ENCODE data around the gene GKN1.
A peak's percentile ranks its signal among the peaks of the same experiment; 100 is the strongest.

The GKN1 gene

DNA sequence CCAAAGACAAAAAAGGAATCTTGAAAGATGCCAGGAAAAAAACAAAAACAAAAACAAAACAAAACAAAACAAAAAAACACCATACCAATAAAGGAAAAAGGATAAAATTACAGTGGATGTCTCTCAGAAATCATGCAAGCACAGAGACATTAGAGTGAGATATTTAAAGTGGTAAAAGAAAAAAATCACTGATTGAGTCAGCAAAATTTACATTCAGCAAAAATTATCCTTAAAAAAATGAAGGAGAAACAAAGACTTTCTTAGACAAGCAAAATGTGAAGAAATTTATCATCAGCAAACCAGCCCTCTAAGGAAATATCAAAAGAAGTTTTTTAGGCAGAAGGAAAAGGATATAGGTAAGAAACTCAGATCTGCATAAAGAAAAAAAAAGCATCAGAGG lies 10.2 kb upstream of the GKN1 start:
- TF ChIP-seq, protein P1, sequence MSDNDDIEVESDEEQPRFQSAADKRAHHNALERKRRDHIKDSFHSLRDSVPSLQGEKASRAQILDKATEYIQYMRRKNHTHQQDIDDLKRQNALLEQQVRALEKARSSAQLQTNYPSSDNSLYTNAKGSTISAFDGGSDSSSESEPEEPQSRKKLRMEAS (IDR thresholded peaks at IDR 0.05), result no peak
- no peak for TF ChIP-seq EGR1 (IDR thresholded peaks at IDR 0.05)
- TF ChIP-seq CREB1 (IDR thresholded peaks at IDR 0.05; ENCODE audit: low read depth), result no peak
- no peak for TF ChIP-seq TAF1 (IDR thresholded peaks at IDR 0.05; ENCODE audit: low read depth)
- TF ChIP-seq FOXM1 (IDR thresholded peaks at IDR 0.05; ENCODE audit: borderline replicate concordance, low read depth), result no peak
- TF ChIP-seq CEBPB (IDR thresholded peaks at IDR 0.05), result no peak
- TF ChIP-seq YY1 (IDR thresholded peaks at IDR 0.05; ENCODE audit: low read depth), result no peak
- TF ChIP-seq TCF12 (IDR thresholded peaks at IDR 0.05; ENCODE audit: low read depth), result no peak

DNA sequence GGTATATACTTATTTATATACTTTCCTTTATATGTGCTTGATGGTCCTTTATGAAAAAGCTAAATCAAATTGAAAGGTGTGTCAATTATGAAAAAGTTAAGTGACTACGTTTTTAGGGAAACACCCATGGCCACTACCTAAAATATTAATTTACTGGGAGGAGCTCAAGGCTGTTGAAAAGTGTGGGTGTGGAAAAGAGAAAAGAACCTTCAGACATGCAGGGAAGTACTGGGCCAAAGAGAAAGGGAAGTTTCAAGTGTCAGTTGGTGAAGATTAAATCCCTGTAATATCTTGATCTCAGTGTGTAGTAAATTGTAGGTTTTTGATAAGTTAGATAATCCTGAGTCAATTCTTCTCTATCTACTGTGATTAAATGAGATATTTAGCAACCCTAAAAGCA lies 6.2 kb upstream of the GKN1 start:
- TF ChIP-seq RAD21 (IDR thresholded peaks at IDR 0.05; ENCODE audit: low read depth), result no peak
- no peak for TF ChIP-seq CREB1 (IDR thresholded peaks at IDR 0.05; ENCODE audit: low read depth)
- TF ChIP-seq FOXM1 (IDR thresholded peaks at IDR 0.05; ENCODE audit: borderline replicate concordance, low read depth), result no peak
- no peak for TF ChIP-seq YY1 (IDR thresholded peaks at IDR 0.05; ENCODE audit: low read depth)
- no peak for TF ChIP-seq ZBTB7A (IDR thresholded peaks at IDR 0.05; ENCODE audit: low read depth)
- TF ChIP-seq CEBPB (IDR thresholded peaks at IDR 0.05), result no peak
- TF ChIP-seq, protein P2, sequence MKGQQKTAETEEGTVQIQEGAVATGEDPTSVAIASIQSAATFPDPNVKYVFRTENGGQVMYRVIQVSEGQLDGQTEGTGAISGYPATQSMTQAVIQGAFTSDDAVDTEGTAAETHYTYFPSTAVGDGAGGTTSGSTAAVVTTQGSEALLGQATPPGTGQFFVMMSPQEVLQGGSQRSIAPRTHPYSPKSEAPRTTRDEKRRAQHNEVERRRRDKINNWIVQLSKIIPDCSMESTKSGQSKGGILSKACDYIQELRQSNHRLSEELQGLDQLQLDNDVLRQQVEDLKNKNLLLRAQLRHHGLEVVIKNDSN (IDR thresholded peaks at IDR 0.05), result no peak
- TF ChIP-seq, protein P1 (IDR thresholded peaks at IDR 0.05), result no peak
- TF ChIP-seq TAF1 (IDR thresholded peaks at IDR 0.05; ENCODE audit: low read depth), result no peak
- no peak for TF ChIP-seq EGR1 (IDR thresholded peaks at IDR 0.05)

DNA sequence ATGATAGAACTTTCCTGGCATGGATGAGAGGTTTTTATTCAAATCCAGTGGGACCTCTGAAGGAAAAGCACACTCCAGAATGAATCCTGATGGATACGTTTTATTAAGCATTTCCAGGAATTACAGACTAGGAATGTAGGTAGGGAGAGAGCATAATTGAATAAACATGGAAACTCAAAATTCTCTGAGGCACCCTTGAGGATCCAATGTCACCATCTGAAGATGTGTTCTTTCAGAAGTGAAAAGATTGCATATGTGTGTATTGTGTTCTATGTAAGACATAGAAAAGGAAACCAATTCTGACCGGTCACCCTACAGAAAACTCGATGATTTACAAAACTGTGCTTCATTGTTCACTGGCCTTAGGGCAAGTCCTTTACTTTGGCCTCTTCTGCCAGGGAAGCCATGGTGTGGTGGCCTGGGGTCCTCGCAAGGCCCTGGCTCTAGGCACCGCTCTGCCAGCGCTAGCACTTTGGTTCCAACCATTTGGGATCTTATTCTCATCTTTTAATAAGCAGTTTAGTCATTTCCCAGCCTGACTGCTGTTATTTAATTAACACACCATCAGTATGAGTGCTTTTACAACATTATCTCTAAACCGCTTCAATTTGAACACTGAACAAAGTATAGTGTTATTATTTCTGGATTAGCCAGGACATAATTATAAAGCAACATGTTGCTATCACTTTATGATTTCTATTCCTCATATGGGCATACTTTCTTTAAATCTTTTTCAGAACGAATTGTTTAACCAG lies 4.5 kb upstream of the GKN1 start:
- TF ChIP-seq TAF1 (IDR thresholded peaks at IDR 0.05; ENCODE audit: low read depth), result no peak
- no peak for TF ChIP-seq CREB1 (IDR thresholded peaks at IDR 0.05; ENCODE audit: low read depth)
- no peak for TF ChIP-seq ZBTB7A (IDR thresholded peaks at IDR 0.05; ENCODE audit: low read depth)
- TF ChIP-seq, protein P2 (IDR thresholded peaks at IDR 0.05), result no peak
- TF ChIP-seq, protein P3, sequence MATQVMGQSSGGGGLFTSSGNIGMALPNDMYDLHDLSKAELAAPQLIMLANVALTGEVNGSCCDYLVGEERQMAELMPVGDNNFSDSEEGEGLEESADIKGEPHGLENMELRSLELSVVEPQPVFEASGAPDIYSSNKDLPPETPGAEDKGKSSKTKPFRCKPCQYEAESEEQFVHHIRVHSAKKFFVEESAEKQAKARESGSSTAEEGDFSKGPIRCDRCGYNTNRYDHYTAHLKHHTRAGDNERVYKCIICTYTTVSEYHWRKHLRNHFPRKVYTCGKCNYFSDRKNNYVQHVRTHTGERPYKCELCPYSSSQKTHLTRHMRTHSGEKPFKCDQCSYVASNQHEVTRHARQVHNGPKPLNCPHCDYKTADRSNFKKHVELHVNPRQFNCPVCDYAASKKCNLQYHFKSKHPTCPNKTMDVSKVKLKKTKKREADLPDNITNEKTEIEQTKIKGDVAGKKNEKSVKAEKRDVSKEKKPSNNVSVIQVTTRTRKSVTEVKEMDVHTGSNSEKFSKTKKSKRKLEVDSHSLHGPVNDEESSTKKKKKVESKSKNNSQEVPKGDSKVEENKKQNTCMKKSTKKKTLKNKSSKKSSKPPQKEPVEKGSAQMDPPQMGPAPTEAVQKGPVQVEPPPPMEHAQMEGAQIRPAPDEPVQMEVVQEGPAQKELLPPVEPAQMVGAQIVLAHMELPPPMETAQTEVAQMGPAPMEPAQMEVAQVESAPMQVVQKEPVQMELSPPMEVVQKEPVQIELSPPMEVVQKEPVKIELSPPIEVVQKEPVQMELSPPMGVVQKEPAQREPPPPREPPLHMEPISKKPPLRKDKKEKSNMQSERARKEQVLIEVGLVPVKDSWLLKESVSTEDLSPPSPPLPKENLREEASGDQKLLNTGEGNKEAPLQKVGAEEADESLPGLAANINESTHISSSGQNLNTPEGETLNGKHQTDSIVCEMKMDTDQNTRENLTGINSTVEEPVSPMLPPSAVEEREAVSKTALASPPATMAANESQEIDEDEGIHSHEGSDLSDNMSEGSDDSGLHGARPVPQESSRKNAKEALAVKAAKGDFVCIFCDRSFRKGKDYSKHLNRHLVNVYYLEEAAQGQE (IDR thresholded peaks at IDR 0.05; ENCODE audit: low read depth), result no peak
- TF ChIP-seq RAD21 (IDR thresholded peaks at IDR 0.05; ENCODE audit: low read depth), result no peak
- no peak for TF ChIP-seq TCF12 (IDR thresholded peaks at IDR 0.05; ENCODE audit: low read depth)
- TF ChIP-seq, protein P1 (IDR thresholded peaks at IDR 0.05), result no peak
- no peak for TF ChIP-seq EP300 (IDR thresholded peaks at IDR 0.05; ENCODE audit: borderline replicate concordance)
- no peak for TF ChIP-seq TEAD4 (IDR thresholded peaks at IDR 0.05)
- no peak for TF ChIP-seq CEBPB (IDR thresholded peaks at IDR 0.05)
- no peak for TF ChIP-seq FOXM1 (IDR thresholded peaks at IDR 0.05; ENCODE audit: borderline replicate concordance, low read depth)
- TF ChIP-seq EGR1 (IDR thresholded peaks at IDR 0.05), result no peak
- no peak for TF ChIP-seq NFIC (IDR thresholded peaks at IDR 0.05)

DNA sequence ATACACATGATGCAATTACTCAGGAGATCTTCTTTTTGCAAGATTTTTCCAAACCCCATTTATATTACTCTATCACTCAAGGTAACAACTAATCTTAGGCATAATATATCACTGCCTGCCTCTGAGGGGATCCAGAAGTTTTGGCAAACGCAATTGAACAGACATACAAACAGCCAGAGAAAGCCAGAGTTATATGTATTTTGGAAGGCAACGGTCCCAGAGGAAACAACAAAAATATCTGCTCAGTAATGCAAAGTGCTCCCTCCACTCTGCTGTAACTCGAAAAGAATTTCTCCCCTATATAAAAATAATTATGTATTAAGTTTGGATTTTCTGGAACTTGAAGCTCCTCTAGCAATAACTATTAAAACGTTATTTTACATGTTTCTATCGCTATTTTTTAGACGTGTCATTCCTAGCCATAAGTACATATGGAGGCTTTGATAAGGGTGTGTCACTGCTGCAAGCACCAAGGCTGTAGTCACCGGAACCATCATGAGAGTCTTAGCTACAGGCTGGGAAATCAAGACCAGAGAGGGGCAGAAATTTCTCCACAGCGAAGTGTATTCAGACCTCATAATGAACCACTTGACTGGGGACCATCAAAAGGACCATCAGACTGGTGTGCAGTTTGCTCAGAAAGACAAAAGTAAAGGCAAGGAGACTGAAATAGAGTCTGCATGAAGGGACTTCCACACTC lies 3.7 kb upstream of the GKN1 start:
- TF ChIP-seq TEAD4 (IDR thresholded peaks at IDR 0.05) (no peak), TCF12 (IDR thresholded peaks at IDR 0.05; ENCODE audit: low read depth) (no peak), EGR1 (IDR thresholded peaks at IDR 0.05) (no peak), CEBPB (IDR thresholded peaks at IDR 0.05) (no peak), TAF1 (IDR thresholded peaks at IDR 0.05; ENCODE audit: low read depth) (no peak), FOXM1 (IDR thresholded peaks at IDR 0.05; ENCODE audit: borderline replicate concordance, low read depth) (no peak), EP300 (IDR thresholded peaks at IDR 0.05; ENCODE audit: borderline replicate concordance) (no peak)
- TF ChIP-seq, protein P3 (IDR thresholded peaks at IDR 0.05; ENCODE audit: low read depth), result no peak

DNA sequence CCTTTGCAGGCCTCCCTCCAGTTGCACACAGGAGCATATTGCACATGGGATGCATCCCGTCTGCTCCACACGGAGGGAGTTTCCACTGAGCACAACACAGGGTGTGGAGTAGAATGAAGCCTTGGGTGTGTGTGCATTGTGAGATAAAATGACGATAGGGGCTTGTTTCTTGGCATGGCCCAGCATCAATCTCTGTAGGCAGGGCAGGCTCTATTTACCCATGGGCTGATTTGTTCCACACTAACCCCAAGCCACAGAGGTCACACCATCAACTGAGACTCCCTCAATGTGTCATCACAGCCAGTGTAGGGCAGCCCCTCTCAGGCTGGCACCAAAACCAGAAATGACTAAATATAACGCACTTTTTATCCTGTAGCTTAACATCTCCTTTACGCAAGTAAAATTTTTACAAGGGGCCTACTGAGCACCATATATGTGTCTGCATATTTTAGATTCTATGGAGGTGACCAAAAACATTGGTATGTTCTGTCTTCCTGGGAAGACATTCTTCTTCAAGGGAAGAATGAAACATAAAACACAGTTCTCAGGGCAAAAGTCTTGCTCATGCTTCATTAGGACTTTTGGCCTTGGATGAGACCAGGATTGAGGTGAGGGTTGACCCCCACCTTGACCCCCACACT lies 2.7 kb upstream of the GKN1 start:
- TF ChIP-seq, protein P2 (IDR thresholded peaks at IDR 0.05), result no peak
- TF ChIP-seq TEAD4 (IDR thresholded peaks at IDR 0.05), result peak; percentile 59

All from Ishikawa (cell line).